ENCODE results near the gene NFE2L1. TPM values are rescaled to one million over a fixed set of nuclear protein-coding genes. Genes with fewer than 3 reads are reported as not detected.
"Not testable (repeated sequence)": the region's sequence is repeated elsewhere in the genome, so short reads cannot be mapped to it uniquely, and the experiment has no call there.

Gene NFE2L1
- total and polyA plus RNA-seq, 9 of the 15 experiments (the other 6 are each of a cell fraction or from before 2014, with no cell fraction given): 2.0 to 68.6 (median 39.7) TPM

GRCh38 chr17:48071654-48072053 is 23.5 kb downstream of the NFE2L1 start (continued):
- TF ChIP-seq HBP1 (CRISPR knock-in tag; IDR thresholded peaks at IDR 0.05) (no peak), SMARCA4 (IDR thresholded peaks at IDR 0.05) (no peak), MXD1 (CRISPR knock-in tag; IDR thresholded peaks at IDR 0.05; ENCODE audit: borderline replicate concordance, poor library complexity, severe bottlenecking) (no peak), PRPF4 (IDR thresholded peaks at IDR 0.05; ENCODE audit: insufficient read depth, low read depth, low read length, poor library complexity, severe bottlenecking) (no peak), NR2C2 (CRISPR knock-in tag; IDR thresholded peaks at IDR 0.05) (no peak), NR2C2 (tag; IDR thresholded peaks at IDR 0.05) (no peak), RBM15 (IDR thresholded peaks at IDR 0.05; ENCODE audit: insufficient read depth, low read length) (no peak), BRD4 (IDR thresholded peaks at IDR 0.05) (no peak), RBBP5 (IDR thresholded peaks at IDR 0.05; ENCODE audit: borderline replicate concordance, insufficient read depth, low read length, poor library complexity, severe bottlenecking) (no peak), RBM34 (IDR thresholded peaks at IDR 0.05; ENCODE audit: borderline replicate concordance, insufficient read depth, low read length) (no peak), HDAC3 (IDR thresholded peaks at IDR 0.05; ENCODE audit: borderline replicate concordance, partially characterized antibody) (no peak), CBFB (CRISPR knock-in tag; IDR thresholded peaks at IDR 0.05) (no peak), XRCC5 (IDR thresholded peaks at IDR 0.05; ENCODE audit: low read depth, low read length) (no peak)

- H2AFZ ChIP-seq (ENCODE audit: low read depth, low read length); intact Hi-C loops (cut with micrococcal nuclease); H3K27me3 ChIP-seq (ENCODE audit: control insufficient read depth in 2 of 2, insufficient read depth in 2 of 2, low read length in 2 of 2); BruUV-seq (replicated peaks); FAIRE-seq; ATAC-seq; H3K9ac ChIP-seq (ENCODE audit: insufficient read depth in 1 of 2, low read depth in 2 of 2, low read length in 2 of 2); H3K27ac ChIP-seq (ENCODE audit: extremely low read depth, low read depth, low read length); H3K9me3 ChIP-seq (replicated peaks; ENCODE audit: control insufficient read depth, insufficient read depth, low read depth, low read length); H3K4me1 ChIP-seq (replicated peaks in 1 of 2; ENCODE audit: control insufficient read depth in 2 of 2, insufficient read depth in 2 of 2, low read length in 2 of 2); DNase-seq (ENCODE audit: extremely low read depth in 1 of 4, low spot score in 3 of 4); in situ Hi-C loops (cut with MboI); H3K79me2 ChIP-seq (ENCODE audit: control insufficient read depth, insufficient read depth, low read length); H3K9me1 ChIP-seq (ENCODE audit: control insufficient read depth, insufficient read depth, low read length); H4K20me1 ChIP-seq (replicated peaks; ENCODE audit: control insufficient read depth, insufficient read depth, low read length); H3K4me3 ChIP-seq; H3K4me2 ChIP-seq (ENCODE audit: insufficient read depth, low read length): not testable (repeated sequence)
- H3K36me3 ChIP-seq (ENCODE audit: control insufficient read depth, insufficient read depth, low read length): peaks cover 73% of the 10 kb centered on the region
- POLR2A ChIA-PET: interaction anchor here (1.6 kb wide), 1 partner anchor 14 kb away, joined by 7 read pairs; no protein-coding TSS in a partner anchor
- 91% methylated on average over 9 of the region's 9 CpGs for WGBS (ENCODE audit: insufficient coverage, low coverage, missing lambda C conversion rate)
- CTCF ChIA-PET (ENCODE audit: low intra/inter-chr PET ratio): interaction anchor here (1.4 to 3.4 kb wide), 2 partner anchors 47 to 126 kb away, joined by 3 to 54 read pairs; no protein-coding TSS in a partner anchor
These were observed 24.7 kb downstream of the NFE2L1 start for GRCh38 chr17:48072811-48073210.
